ENCODE measurements around the gene ZNF217.

Gene ZNF217

DNA sequence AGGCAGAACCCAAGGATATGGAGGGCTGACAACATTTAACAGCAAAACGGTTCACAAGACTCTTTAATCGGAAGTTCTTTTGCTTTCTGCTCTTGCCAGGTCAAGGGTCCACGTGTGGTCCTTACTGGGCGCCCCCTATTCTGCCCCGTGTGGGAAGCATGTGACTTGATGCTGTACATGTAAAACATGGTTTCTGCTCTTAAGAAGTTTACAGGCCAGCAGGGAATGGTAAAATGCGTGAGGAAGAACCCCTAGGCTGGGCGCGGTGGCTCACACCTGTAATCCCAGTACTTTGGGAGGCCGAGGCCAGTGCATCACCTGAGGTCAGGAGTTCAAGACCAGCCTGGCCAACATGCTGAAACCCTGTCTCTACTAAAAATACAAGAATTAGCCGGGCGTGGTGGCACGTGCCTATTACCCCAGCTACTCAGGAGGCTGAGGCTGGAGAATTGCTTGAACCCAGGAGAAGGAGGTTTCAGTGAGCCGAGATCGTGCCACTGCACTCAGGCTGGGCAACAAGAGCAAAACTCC is 19.3 kb downstream of the ZNF217 start:
- Histone ChIP-seq H3K36me3 (ENCODE audit: insufficient read depth, low read length) (peaks cover 98% of the 10 kb centered on the region), H3F3A (ENCODE audit: insufficient read depth, low read length) (no peaks in the 10 kb centered on the region), H3K27ac (ENCODE audit: low read depth, low read length, poor library complexity, severe bottlenecking) (no peak overlapping the region), H4K20me1 (ENCODE audit: insufficient read depth, low read length) (no peaks in the 10 kb centered on the region; the same call in 1 of the 2 replicates), H3K4me3 (ENCODE audit: low read depth, low read length, poor library complexity, severe bottlenecking) (no peak overlapping the region), H3K9me3 (ENCODE audit: low read length) (no peaks in the 10 kb centered on the region), H3K9me2 (ENCODE audit: low read depth, low read length) (no peaks in the 10 kb centered on the region), H2AFZ (ENCODE audit: low read length) (no peak overlapping the region), H3K79me2 (ENCODE audit: insufficient read depth, low read length) (peaks cover 76% of the 10 kb centered on the region), H3K4me2 (ENCODE audit: low read length) (no peak overlapping the region), H3K27me3 (ENCODE audit: insufficient read depth, low read length) (no peaks in the 10 kb centered on the region), H3K9ac (ENCODE audit: low read length) (no peak overlapping the region), H3K4me1 (ENCODE audit: insufficient read depth, low read length, severe bottlenecking) (peaks cover 17% of the 10 kb centered on the region)
- TF ChIP-seq, protein P1, sequence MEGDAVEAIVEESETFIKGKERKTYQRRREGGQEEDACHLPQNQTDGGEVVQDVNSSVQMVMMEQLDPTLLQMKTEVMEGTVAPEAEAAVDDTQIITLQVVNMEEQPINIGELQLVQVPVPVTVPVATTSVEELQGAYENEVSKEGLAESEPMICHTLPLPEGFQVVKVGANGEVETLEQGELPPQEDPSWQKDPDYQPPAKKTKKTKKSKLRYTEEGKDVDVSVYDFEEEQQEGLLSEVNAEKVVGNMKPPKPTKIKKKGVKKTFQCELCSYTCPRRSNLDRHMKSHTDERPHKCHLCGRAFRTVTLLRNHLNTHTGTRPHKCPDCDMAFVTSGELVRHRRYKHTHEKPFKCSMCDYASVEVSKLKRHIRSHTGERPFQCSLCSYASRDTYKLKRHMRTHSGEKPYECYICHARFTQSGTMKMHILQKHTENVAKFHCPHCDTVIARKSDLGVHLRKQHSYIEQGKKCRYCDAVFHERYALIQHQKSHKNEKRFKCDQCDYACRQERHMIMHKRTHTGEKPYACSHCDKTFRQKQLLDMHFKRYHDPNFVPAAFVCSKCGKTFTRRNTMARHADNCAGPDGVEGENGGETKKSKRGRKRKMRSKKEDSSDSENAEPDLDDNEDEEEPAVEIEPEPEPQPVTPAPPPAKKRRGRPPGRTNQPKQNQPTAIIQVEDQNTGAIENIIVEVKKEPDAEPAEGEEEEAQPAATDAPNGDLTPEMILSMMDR (IDR thresholded peaks at IDR 0.05; ENCODE audit: low read length) = no peak
- no peak for TF ChIP-seq EZH2 (IDR thresholded peaks at IDR 0.05; ENCODE audit: borderline replicate concordance, low read length)

DNA sequence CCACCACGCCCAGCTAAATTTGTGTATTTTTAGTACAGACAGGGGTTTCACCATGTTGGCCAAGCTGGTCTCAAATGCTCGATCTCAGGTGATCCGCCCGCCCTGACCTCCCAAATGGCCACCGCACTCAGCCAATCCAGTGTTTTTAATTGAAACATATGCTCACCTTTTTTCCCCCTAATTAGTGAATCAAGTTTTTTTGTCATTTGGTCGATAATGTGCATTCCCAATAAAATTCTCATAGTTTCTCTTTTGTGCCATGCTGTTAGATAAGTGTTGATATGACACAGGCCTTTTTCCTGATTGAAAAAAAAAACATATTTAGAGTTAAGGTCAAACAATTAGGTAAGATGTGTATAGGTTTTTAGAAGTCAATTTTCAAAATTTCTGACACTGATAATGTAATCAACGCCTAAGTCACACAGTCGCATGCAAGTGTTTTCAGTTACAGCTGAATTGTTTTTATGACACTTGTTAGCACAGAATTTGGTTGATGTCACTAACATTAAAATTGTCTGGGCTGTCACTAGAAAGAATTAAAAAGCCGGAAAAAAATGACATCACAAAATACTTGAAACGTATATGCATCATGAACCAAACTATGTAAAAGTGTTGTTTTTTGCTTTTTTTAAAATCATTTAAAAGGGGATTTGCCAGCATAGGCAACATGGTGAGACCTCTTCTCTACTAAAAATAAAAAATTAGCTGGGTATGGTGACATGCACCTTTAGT is 21.9 kb downstream of the ZNF217 start:
- Histone ChIP-seq H2AFZ (ENCODE audit: low read length) (no peak overlapping the region), H3K9ac (ENCODE audit: low read length) (no peak overlapping the region), H3K27me3 (ENCODE audit: insufficient read depth, low read length) (no peaks in the 10 kb centered on the region), H3K79me2 (ENCODE audit: insufficient read depth, low read length) (peaks cover 53% of the 10 kb centered on the region), H3K9me2 (ENCODE audit: low read depth, low read length) (no peaks in the 10 kb centered on the region), H3K9me3 (ENCODE audit: low read length) (no peaks in the 10 kb centered on the region), H4K20me1 (ENCODE audit: insufficient read depth, low read length) (no peaks in the 10 kb centered on the region), H3F3A (ENCODE audit: insufficient read depth, low read length) (no peaks in the 10 kb centered on the region; the same call in 1 of the 2 replicates), H3K4me3 (ENCODE audit: low read depth, low read length, poor library complexity, severe bottlenecking) (no peak overlapping the region), H3K36me3 (ENCODE audit: insufficient read depth, low read length) (peaks cover 100% of the 10 kb centered on the region), H3K27ac (ENCODE audit: low read depth, low read length, poor library complexity, severe bottlenecking) (no peak overlapping the region), H3K4me2 (ENCODE audit: low read length) (no peak overlapping the region), H3K4me1 (ENCODE audit: insufficient read depth, low read length, severe bottlenecking) (no peaks in the 10 kb centered on the region)
- TF ChIP-seq, protein P1 (IDR thresholded peaks at IDR 0.05; ENCODE audit: low read length) = no peak
- no peak for TF ChIP-seq EZH2 (IDR thresholded peaks at IDR 0.05; ENCODE audit: borderline replicate concordance, low read length)

DNA sequence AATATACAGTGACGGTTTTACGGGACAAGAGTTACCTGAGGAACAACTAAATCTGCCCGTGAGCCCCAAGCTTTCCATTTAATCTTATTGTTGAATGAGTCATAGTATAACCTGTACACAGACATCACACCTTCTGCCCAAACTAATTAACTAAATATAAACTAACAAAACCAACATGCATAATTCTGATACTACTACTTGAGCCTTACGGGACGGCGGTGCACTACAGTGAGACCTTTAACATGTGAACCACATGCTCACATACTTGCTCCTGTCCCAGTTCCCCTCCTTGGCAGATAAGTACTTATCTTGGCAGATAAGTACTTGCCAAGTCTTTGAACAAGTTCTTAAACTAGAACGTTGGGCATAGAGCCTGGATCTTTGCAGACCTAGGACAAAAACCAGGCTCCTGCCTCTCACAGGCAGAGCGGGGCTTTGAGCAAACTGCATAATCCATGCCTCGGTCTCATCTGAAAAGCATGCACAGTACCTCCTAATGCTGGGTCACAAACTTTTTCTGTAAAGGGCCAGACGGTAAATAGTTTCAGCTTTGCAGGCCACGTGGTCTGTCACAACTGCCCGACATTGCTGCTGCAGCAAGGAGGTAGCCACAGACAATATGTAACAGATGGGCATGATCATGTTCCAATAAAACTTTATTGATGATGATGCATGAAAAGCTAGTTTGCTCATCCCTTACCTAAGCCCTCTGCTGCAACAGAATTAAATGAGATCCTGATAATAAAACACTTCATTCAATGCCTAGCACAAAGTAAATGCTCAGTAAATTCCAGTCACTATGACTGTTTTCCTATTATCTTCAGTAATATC is 23.0 kb downstream of the ZNF217 start:
- Histone ChIP-seq H3K9me2 (ENCODE audit: low read depth, low read length) (no peaks in the 10 kb centered on the region), H3K36me3 (ENCODE audit: insufficient read depth, low read length) (peaks cover 100% of the 10 kb centered on the region), H3K4me2 (ENCODE audit: low read length) (no peak overlapping the region), H3K79me2 (ENCODE audit: insufficient read depth, low read length) (peaks cover 42% of the 10 kb centered on the region), H3K27me3 (ENCODE audit: insufficient read depth, low read length) (no peaks in the 10 kb centered on the region), H3F3A (ENCODE audit: insufficient read depth, low read length) (no peaks in the 10 kb centered on the region; the same call in 1 of the 2 replicates), H3K4me1 (ENCODE audit: insufficient read depth, low read length, severe bottlenecking) (no peaks in the 10 kb centered on the region), H3K9ac (ENCODE audit: low read length) (no peak overlapping the region), H3K27ac (ENCODE audit: low read depth, low read length, poor library complexity, severe bottlenecking) (no peak overlapping the region), H3K9me3 (ENCODE audit: low read length) (no peaks in the 10 kb centered on the region), H3K4me3 (ENCODE audit: low read depth, low read length, poor library complexity, severe bottlenecking) (no peak overlapping the region), H2AFZ (ENCODE audit: low read length) (no peak overlapping the region), H4K20me1 (ENCODE audit: insufficient read depth, low read length) (no peaks in the 10 kb centered on the region)
- TF ChIP-seq, protein P1 (IDR thresholded peaks at IDR 0.05; ENCODE audit: low read length) = no peak
- no peak for TF ChIP-seq EZH2 (IDR thresholded peaks at IDR 0.05; ENCODE audit: borderline replicate concordance, low read length)
